Endothelial cell of umbilical vein (primary cell): Measurements from ENCODE around the gene SCO2. TPM values are rescaled to one million over a fixed set of nuclear protein-coding genes. Genes with fewer than 3 reads are reported as not detected.

Experiments used
- BruUV-seq: library from RNA; stranded (reverse); fragments of 400-500 nt; replicated peaks from 2 replicates; lab custom pipeline; 2021; lab: Mats Ljungman, UMichigan
- CTCF ChIA-PET: fragments of 300-600, 350-600 bp; sonication (Branson Sonifier 250); formaldehyde crosslinking; loops from one replicate; lab custom pipeline; 2021; ENCODE audit warnings: antibody characterized with exemption, inconsistent platforms; lab: Charles Lee
- POLR2A ChIA-PET: fragments of 300-600, 350-600 bp; sonication (Branson Sonifier 250); formaldehyde crosslinking; loops from one replicate; lab custom pipeline; 2021; ENCODE audit warnings: antibody characterized with exemption, inconsistent platforms; lab: Charles Lee
- DNase-seq: peaks from one replicate; pipeline ENCODE4 v3.0.0-alpha.2; 2011; ENCODE audit warnings: low read depth, low spot score
- FAIRE-seq: peaks from 2 replicates; lab custom pipeline; 2011; peaks lifted over from hg19 to GRCh38; lab: Jason Lieb, UNC
- H2AFZ ChIP-seq: 2 replicates; pipeline ENCODE4 v1.6.0; 2012; ENCODE audit warnings: low read depth, low read length, control low read depth, inconsistent platforms
- H3K27ac ChIP-seq: 2 replicates; pipeline ENCODE4 v1.5.1; 2011; ENCODE audit warnings: low read depth, mild to moderate bottlenecking, control low read depth, low read length, moderate library complexity; ENCODE audit not compliant: insufficient read depth
- H3K27me3 ChIP-seq, 2 experiments: 2 replicates each; pipeline versions ENCODE4 v1.6.0 to v1.6.1; 2011; ENCODE audit warnings: low read length in 2 of 2, mixed read lengths in 1 of 2; ENCODE audit not compliant: control insufficient read depth in 2 of 2, insufficient read depth in 2 of 2
- H3K36me3 ChIP-seq, 2 experiments: 2 replicates in 1 of 2; 3 replicates in 1 of 2; pipeline ENCODE4 v1.5.1; 2011; ENCODE audit warnings: low read length in 2 of 2, mild to moderate bottlenecking in 1 of 2, moderate library complexity in 1 of 2; ENCODE audit not compliant: control insufficient read depth in 2 of 2, insufficient read depth in 2 of 2; ENCODE audit errors: extremely low read depth in 1 of 2
- H3K4me1 ChIP-seq: 3 replicates; pipeline ENCODE4 v1.5.1; 2011; ENCODE audit warnings: mild to moderate bottlenecking, low read length; ENCODE audit not compliant: control insufficient read depth, insufficient read depth; ENCODE audit errors: extremely low read depth
- H3K4me2 ChIP-seq: 2 replicates; pipeline ENCODE4 v1.6.1; 2011; ENCODE audit warnings: low read length, control low read depth, mixed read lengths; ENCODE audit not compliant: insufficient read depth
- H3K4me3 ChIP-seq, 3 experiments: fragments of 200-600 bp in 1 of 3; sonication (generic), shearing (Covaris generic) in 1 of 3; replicated peaks in 1 of 3; 2 replicates each; pipeline ENCODE4 v1.5.1; 2011 to 2016; ENCODE audit warnings: control low read depth in 3 of 3, low read length in 3 of 3, mild to moderate bottlenecking in 2 of 3, inconsistent platforms in 1 of 3, low read depth in 1 of 3, moderate library complexity in 1 of 3; ENCODE audit not compliant: insufficient read depth in 1 of 3
- H3K79me2 ChIP-seq: 2 replicates; pipeline ENCODE4 v1.6.0; 2012; ENCODE audit warnings: low read length, inconsistent platforms; ENCODE audit not compliant: control insufficient read depth, insufficient read depth
- H3K9ac ChIP-seq: replicated peaks from 2 replicates; pipeline ENCODE3; 2011; ENCODE audit warnings: low read length, control low read depth; ENCODE audit not compliant: insufficient read depth; ENCODE audit errors: extremely low read depth
- H3K9me1 ChIP-seq: replicated peaks from 3 replicates; pipeline ENCODE4 v1.6.0; 2011; ENCODE audit warnings: mild to moderate bottlenecking, low read length; ENCODE audit not compliant: control insufficient read depth, insufficient read depth; ENCODE audit errors: extremely low read depth
- H3K9me3 ChIP-seq: replicated peaks from 2 replicates; pipeline ENCODE4 v1.5.1; 2012; ENCODE audit warnings: low read length, inconsistent platforms; ENCODE audit not compliant: control insufficient read depth, insufficient read depth
- H4K20me1 ChIP-seq: replicated peaks from 2 replicates; pipeline ENCODE3; 2011; ENCODE audit warnings: mild to moderate bottlenecking, low read length; ENCODE audit not compliant: control insufficient read depth, insufficient read depth; ENCODE audit errors: extremely low read depth
- EZH2 ChIP-seq: IDR thresholded peaks from 2 replicates; pipeline ENCODE4 v1.6.1; 2012; ENCODE audit warnings: borderline replicate concordance, low read depth, mild to moderate bottlenecking, moderate library complexity, low read length, inconsistent platforms; ENCODE audit not compliant: severe bottlenecking
- FOS ChIP-seq: IDR thresholded peaks from 2 replicates; pipeline ENCODE4 v1.6.1; 2011; ENCODE audit warnings: mild to moderate bottlenecking, low read length, moderate library complexity, borderline replicate concordance; ENCODE audit not compliant: insufficient read depth
- GATA2 ChIP-seq: IDR thresholded peaks from 2 replicates; pipeline ENCODE4 v1.7.0; 2011; ENCODE audit warnings: low read depth, mild to moderate bottlenecking, moderate library complexity, mixed read lengths, low read length; ENCODE audit not compliant: insufficient read length, insufficient read depth
- JUN ChIP-seq: IDR thresholded peaks from 2 replicates; pipeline ENCODE4 v1.6.1; 2011; ENCODE audit warnings: borderline replicate concordance, low read depth; ENCODE audit not compliant: insufficient read length, insufficient read depth
- MYC ChIP-seq: IDR thresholded peaks from one replicate; pipeline ENCODE4 v1.6.1; 2011; ENCODE audit warnings: mild to moderate bottlenecking, low read depth, low read length
- POLR2A ChIP-seq: IDR thresholded peaks from 2 replicates; pipeline ENCODE4 v1.6.1; 2012; ENCODE audit warnings: low read depth, mild to moderate bottlenecking, control low read depth, low read length
- POLR2AphosphoS5 ChIP-seq: IDR thresholded peaks from 2 replicates; pipeline ENCODE4 v1.6.1; 2012; ENCODE audit warnings: low read depth, mild to moderate bottlenecking, control low read depth, low read length, moderate library complexity; ENCODE audit not compliant: insufficient read depth
- dilution Hi-C: fragments of 300-500 bp; cut with MboI; formaldehyde crosslinking; loops from one replicate; pipeline ENCODE4 v1.15.0; 2019; ENCODE audit warnings: low sequenced_read_pairs; ENCODE audit not compliant: extremely low pct_ligation_motif_present
- intact Hi-C: fragments of 100-400 bp; cut with micrococcal nuclease; formaldehyde crosslinking; loops from one replicate; pipeline ENCODE4 v1.10.0; 2022
- polyA plus RNA-seq, 4 experiments: library from polyadenylated mRNA; depleted of rRNA in 3 of 4; stranded (reverse) in 3 of 4; unstranded in 1 of 4; fragments of >200 nt; gene quantifications; 2 replicates each; pipeline versions ENCODE4 v1.2.1 to v1.2.3, GENCODE V29; 2011 to 2012; ENCODE audit warnings: missing spikeins in 1 of 4
- total RNA-seq: library from RNA; stranded (reverse); gene quantifications from 2 replicates; pipeline ENCODE4 v1.2.3, GENCODE V29; 2021
- TF ChIP-seq, protein P1 (sequence below), 2 donors: IDR thresholded peaks; 1 replicate in 1 of 2; 2 replicates in 1 of 2; pipeline ENCODE4 v1.5.1; 2011; ENCODE audit warnings: low read length in 2 of 2, mild to moderate bottlenecking in 2 of 2, moderate library complexity in 2 of 2, control low read depth in 1 of 2, inconsistent platforms in 1 of 2, low read depth in 1 of 2; ENCODE audit not compliant: insufficient read depth in 1 of 2; ENCODE audit errors: extremely low read depth in 1 of 2
- TF ChIP-seq, protein P2 (sequence below): IDR thresholded peaks from 2 replicates; pipeline ENCODE4 v1.6.1; 2011; ENCODE audit not compliant: insufficient read depth, insufficient read length

The SCO2 gene
- total and polyA plus RNA-seq, 2 donors (not counting 3 experiments of a cell fraction or from before 2014, with no cell fraction given): 3.5 to 3.7 TPM

DNA sequence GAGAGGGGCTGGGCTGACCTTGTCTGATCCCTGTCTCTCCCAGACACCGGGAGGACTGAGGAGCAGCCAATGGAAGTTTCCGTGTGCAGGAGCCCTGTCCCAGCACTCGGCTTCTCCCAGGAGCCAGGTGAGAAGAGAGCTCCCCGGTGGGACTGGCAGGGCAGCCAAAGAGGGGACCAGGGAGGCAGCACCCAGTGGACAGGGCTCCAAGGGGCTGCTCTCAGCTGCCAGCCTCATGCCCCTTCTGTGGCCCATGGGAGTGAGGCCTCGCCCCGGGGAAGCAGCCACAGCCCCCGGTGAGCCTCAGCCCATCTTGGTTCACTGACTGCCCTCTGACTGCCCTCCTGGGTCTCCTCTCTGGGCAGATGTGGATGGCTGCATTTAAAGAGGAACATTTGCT lies 6.8 kb downstream of the SCO2 start:
- dilution Hi-C loops: no loop called here
- Histone ChIP-seq H3K36me3 (peaks cover 0 to 24% of the 10 kb centered on the region in 2 experiments), H3K9ac (no peak overlapping the region), H3K4me3 (no peak overlapping the region), H3K4me2 (no peak overlapping the region), H3K4me1 (peaks cover 3% of the 10 kb centered on the region), H3K27ac (no peak overlapping the region), H3K9me3 (no peaks in the 10 kb centered on the region), H4K20me1 (no peaks in the 10 kb centered on the region), H3K27me3 (no peaks in the 10 kb centered on the region), H3K9me1 (no peaks in the 10 kb centered on the region), H3K79me2 (peaks cover 7% of the 10 kb centered on the region), H2AFZ (no peak overlapping the region)
- no TSS peak for BruUV-seq
- ChIA-PET CTCF (no interaction called here), POLR2A (no interaction called here)
- FAIRE-seq (no peak), DNase-seq (no peak)
- intact Hi-C loops: no loop called here
- TF ChIP-seq POLR2A (no peak), EZH2 (no peak)
- TF ChIP-seq, protein P1, sequence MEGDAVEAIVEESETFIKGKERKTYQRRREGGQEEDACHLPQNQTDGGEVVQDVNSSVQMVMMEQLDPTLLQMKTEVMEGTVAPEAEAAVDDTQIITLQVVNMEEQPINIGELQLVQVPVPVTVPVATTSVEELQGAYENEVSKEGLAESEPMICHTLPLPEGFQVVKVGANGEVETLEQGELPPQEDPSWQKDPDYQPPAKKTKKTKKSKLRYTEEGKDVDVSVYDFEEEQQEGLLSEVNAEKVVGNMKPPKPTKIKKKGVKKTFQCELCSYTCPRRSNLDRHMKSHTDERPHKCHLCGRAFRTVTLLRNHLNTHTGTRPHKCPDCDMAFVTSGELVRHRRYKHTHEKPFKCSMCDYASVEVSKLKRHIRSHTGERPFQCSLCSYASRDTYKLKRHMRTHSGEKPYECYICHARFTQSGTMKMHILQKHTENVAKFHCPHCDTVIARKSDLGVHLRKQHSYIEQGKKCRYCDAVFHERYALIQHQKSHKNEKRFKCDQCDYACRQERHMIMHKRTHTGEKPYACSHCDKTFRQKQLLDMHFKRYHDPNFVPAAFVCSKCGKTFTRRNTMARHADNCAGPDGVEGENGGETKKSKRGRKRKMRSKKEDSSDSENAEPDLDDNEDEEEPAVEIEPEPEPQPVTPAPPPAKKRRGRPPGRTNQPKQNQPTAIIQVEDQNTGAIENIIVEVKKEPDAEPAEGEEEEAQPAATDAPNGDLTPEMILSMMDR (IDR thresholded peaks at IDR 0.05; ENCODE audit: extremely low read depth in 1 of 2, insufficient read depth in 1 of 2, low read depth in 1 of 2, low read length in 2 of 2): no peak

DNA sequence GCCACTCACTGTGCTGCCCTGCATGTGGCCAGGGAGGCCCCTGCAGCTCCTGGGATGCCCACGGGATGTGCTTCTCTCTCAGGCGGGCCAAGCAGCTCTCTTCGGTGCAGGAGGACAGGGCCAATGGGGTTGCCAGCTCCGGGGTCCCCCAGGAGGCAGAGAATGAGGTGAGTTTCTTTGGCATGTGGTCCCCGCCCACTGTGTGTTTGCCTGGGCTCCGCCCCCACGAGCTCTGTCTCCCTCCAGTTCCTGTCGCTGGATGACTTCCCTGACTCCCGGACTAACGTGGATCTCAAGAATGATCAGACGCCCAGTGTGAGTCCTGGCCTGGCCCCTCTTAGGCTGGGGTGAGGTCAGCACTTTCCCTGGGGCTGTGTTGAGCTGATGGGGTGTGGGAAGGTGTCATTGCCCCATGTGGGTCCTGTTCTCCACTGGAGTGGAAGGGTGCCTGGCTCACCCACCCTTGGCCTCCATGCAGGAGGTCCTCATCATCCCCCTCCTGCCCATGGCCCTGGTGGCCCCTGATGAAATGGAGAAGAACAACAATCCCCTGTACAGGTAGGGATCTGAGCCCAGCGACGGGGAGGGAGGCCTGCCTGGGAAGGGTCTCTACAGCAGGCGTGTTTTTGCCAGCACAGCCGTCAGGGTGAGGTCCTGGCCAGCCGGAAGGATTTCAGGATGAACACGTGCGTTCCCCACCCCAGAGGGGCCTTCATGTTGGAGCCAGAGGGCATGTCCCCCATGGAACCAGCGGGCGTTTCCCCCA lies 7.7 kb downstream of the SCO2 start:
- no peak for TF ChIP-seq MYC
- no peak for TF ChIP-seq FOS
- TF ChIP-seq GATA2: no peak
- TF ChIP-seq POLR2AphosphoS5: no peak
- no peak for TF ChIP-seq EZH2
- TF ChIP-seq POLR2A: no peak
- TF ChIP-seq, protein P2, sequence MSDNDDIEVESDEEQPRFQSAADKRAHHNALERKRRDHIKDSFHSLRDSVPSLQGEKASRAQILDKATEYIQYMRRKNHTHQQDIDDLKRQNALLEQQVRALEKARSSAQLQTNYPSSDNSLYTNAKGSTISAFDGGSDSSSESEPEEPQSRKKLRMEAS: no peak
- TF ChIP-seq, protein P1 (IDR thresholded peaks at IDR 0.05; ENCODE audit: extremely low read depth in 1 of 2, insufficient read depth in 1 of 2, low read depth in 1 of 2, low read length in 2 of 2): no peak
- no peak for TF ChIP-seq JUN
- H3K4me3 ChIP-seq: no peak overlapping the region
- dilution Hi-C loops (no loop called here), intact Hi-C loops (no loop called here)
- H2AFZ ChIP-seq: no peak overlapping the region
- no peak for FAIRE-seq
- peaks cover 10% of the 10 kb centered on the region for H3K79me2 ChIP-seq
- no TSS peak for BruUV-seq
- H3K9me1 ChIP-seq: no peaks in the 10 kb centered on the region
- no peaks in the 10 kb centered on the region for H3K9me3 ChIP-seq
- no peak for DNase-seq
- H3K4me1 ChIP-seq: peaks cover 3% of the 10 kb centered on the region
- H3K36me3 ChIP-seq: peaks cover 0 to 15% of the 10 kb centered on the region in 2 experiments
- H3K27me3 ChIP-seq: no peaks in the 10 kb centered on the region
- POLR2A ChIA-PET: no interaction called here
- CTCF ChIA-PET: interaction anchor here (1.4 kb wide), 1 partner anchor 8 kb away, joined by 5 read pairs; the partner anchor contains the start of gene SCO2
- H4K20me1 ChIP-seq: no peaks in the 10 kb centered on the region
- H3K4me2 ChIP-seq: no peak overlapping the region
- H3K27ac ChIP-seq: no peak overlapping the region
- no peak overlapping the region for H3K9ac ChIP-seq
